B cell (primary cell): ENCODE results near the gene CEND1. TPM values are rescaled to one million over a fixed set of nuclear protein-coding genes. Genes with fewer than 3 reads are reported as not detected.

Experiments
- ATAC-seq: fragments of 200-7000 bp; cut with Tn5 transposase; one replicate; pipeline ENCODE4 v1.10.0; 2021; ENCODE audit warnings: low read depth, mild to moderate bottlenecking, moderate number of reproducible peaks, moderate library complexity
- CTCF ChIA-PET: fragments of 350-600 bp; sonication (Branson Sonifier 250); formaldehyde crosslinking; loops from one replicate; lab custom pipeline; 2021; ENCODE audit warnings: antibody characterized with exemption, inconsistent platforms; lab: Charles Lee
- POLR2A ChIA-PET: fragments of 350-600 bp; sonication (Branson Sonifier 250); formaldehyde crosslinking; loops from one replicate; lab custom pipeline; 2021; ENCODE audit warnings: antibody characterized with exemption; lab: Charles Lee
- DNase-seq: peaks from one replicate; pipeline ENCODE4 v3.0.0; 2013
- H2AFZ ChIP-seq: 2 replicates; pipeline ENCODE4 v1.6.1; 2012; ENCODE audit warnings: mild to moderate bottlenecking, low read depth, low read length; ENCODE audit not compliant: insufficient read depth, poor library complexity, severe bottlenecking
- H3K27ac ChIP-seq, 2 donors: 1 replicate in 1 of 2; 2 replicates in 1 of 2; pipeline ENCODE4 v1.5.1; 2012 to 2013; ENCODE audit warnings: low read length in 2 of 2, mild to moderate bottlenecking in 2 of 2, moderate library complexity in 1 of 2
- H3K27me3 ChIP-seq, 4 experiments: fragments of 200-600 bp in 1 of 4; sonication (generic) in 1 of 4; replicated peaks in 1 of 4; 1 replicate in 2 of 4; 2 replicates in 2 of 4; pipeline versions ENCODE4 v1.6.1 to v1.7.0; 2013 to 2016; ENCODE audit warnings: low read length in 3 of 4, mild to moderate bottlenecking in 2 of 4, mixed read lengths in 1 of 4, moderate library complexity in 1 of 4; ENCODE audit not compliant: insufficient read depth in 4 of 4, control insufficient read depth in 3 of 4; ENCODE audit errors: control extremely low read depth in 1 of 4
- H3K36me3 ChIP-seq, 2 experiments: replicated peaks in 1 of 2; 1 replicate in 1 of 2; 2 replicates in 1 of 2; pipeline versions ENCODE4 v1.6.1 to v1.7.1; 2013; ENCODE audit warnings: low read length in 1 of 2; ENCODE audit not compliant: insufficient read depth in 2 of 2, control insufficient read depth in 1 of 2; ENCODE audit errors: control extremely low read depth in 1 of 2, extremely low read depth in 1 of 2
- H3K4me1 ChIP-seq, 2 donors: fragments of 200-600 bp in 1 of 2; sonication (generic) in 1 of 2; 1 replicate in 1 of 2; 2 replicates in 1 of 2; pipeline versions ENCODE4 v1.5.1 to v1.6.1; 2013 to 2017; ENCODE audit warnings: low read length in 2 of 2; ENCODE audit not compliant: control insufficient read depth in 2 of 2, insufficient read depth in 2 of 2
- H3K4me2 ChIP-seq: replicated peaks from 2 replicates; pipeline ENCODE3; 2012; ENCODE audit warnings: mild to moderate bottlenecking, low read depth, low read length; ENCODE audit not compliant: poor library complexity, severe bottlenecking
- H3K4me3 ChIP-seq, 5 experiments: fragments of 200-600 bp in 1 of 5; sonication (generic) in 1 of 5; 1 replicate in 3 of 5; 2 replicates in 2 of 5; pipeline versions ENCODE4 v1.5.1 to v1.7.0; 2011 to 2016; ENCODE audit warnings: low read length in 4 of 5, mild to moderate bottlenecking in 4 of 5, low read depth in 2 of 5, control low read depth in 1 of 5, moderate library complexity in 1 of 5; ENCODE audit not compliant: insufficient read depth in 1 of 5; ENCODE audit errors: control extremely low read depth in 1 of 5, extremely low read depth in 1 of 5
- H3K79me2 ChIP-seq: fragments of 200-600 bp; sonication (generic); one replicate; pipeline ENCODE4 v1.6.0; 2016; ENCODE audit warnings: low read length; ENCODE audit not compliant: control insufficient read depth, insufficient read depth
- H3K9ac ChIP-seq: fragments of 200-600 bp; sonication (generic); 2 replicates; pipeline ENCODE4 v1.6.1; 2017; ENCODE audit warnings: mild to moderate bottlenecking, low read length, moderate library complexity
- H3K9me3 ChIP-seq, 3 donors: one replicate each; pipeline versions ENCODE4 v1.6.1 to v1.7.1; 2013; ENCODE audit warnings: low read length in 2 of 3; ENCODE audit not compliant: control insufficient read depth in 2 of 3, insufficient read depth in 1 of 3; ENCODE audit errors: control extremely low read depth in 1 of 3
- H4K20me1 ChIP-seq: 2 replicates; pipeline ENCODE4 v1.6.0; 2012; ENCODE audit warnings: mild to moderate bottlenecking, low read length; ENCODE audit not compliant: insufficient read depth, control insufficient read depth, poor library complexity, severe bottlenecking
- H3K27ac Mint-ChIP-seq: one replicate; pipeline ENCODE4 v1.8.0; 2021; ENCODE audit warnings: mixed read lengths
- H3K27me3 Mint-ChIP-seq: one replicate; pipeline ENCODE4 v1.8.0; 2021; ENCODE audit warnings: mixed read lengths
- H3K4me1 Mint-ChIP-seq: one replicate; pipeline ENCODE4 v1.8.0; 2021; ENCODE audit warnings: mixed read lengths
- H3K4me3 Mint-ChIP-seq: one replicate; pipeline ENCODE4 v1.8.0; 2021; ENCODE audit warnings: mixed read lengths
- H3K9me3 Mint-ChIP-seq: one replicate; pipeline ENCODE4 v1.8.0; 2022; ENCODE audit warnings: mixed read lengths; ENCODE audit not compliant: insufficient read depth
- CTCF ChIP-seq: fragments of 200-600 bp; IDR thresholded peaks from one replicate; pipeline ENCODE4 v1.8.0; 2022; ENCODE audit warnings: antibody characterized with exemption, mild to moderate bottlenecking
- EZH2 ChIP-seq: IDR thresholded peaks from 2 replicates; pipeline ENCODE4 v1.6.1; 2012; ENCODE audit warnings: borderline replicate concordance, low read depth, mild to moderate bottlenecking, moderate library complexity, low read length; ENCODE audit not compliant: insufficient read depth, poor library complexity, severe bottlenecking
- WGBS: methylation state at CpG from one replicate; pipeline ENCODE4 v1.1.5; 2013; ENCODE audit warnings: missing lambda C conversion rate; ENCODE audit not compliant: insufficient coverage; 5-methylcytosine and 5-hydroxymethylcytosine counted together
- intact Hi-C: fragments of 100-400 bp; cut with micrococcal nuclease; formaldehyde crosslinking; loops from one replicate; pipeline ENCODE4 v1.10.0; 2022
- polyA plus RNA-seq: library from polyadenylated mRNA; depleted of rRNA; stranded (reverse); fragments of >200 nt; gene quantifications from 2 replicates; pipeline ENCODE4 v1.2.3, GENCODE V29; 2012
- total RNA-seq, 2 donors: library from RNA; stranded (reverse); fragments of 120-200 nt in 1 of 2; gene quantifications; 1 replicate in 1 of 2; 2 replicates in 1 of 2; pipeline versions ENCODE4 v1.2.3 to v1.2.4, GENCODE V29; 2013 to 2022

The CEND1 gene
- total and polyA plus RNA-seq, 2 donors (not counting 1 experiment from before 2014, with no cell fraction given), result 0.13 to 0.39 TPM

- TF ChIP-seq CTCF, result no peak
- no peak for TF ChIP-seq EZH2
- Histone ChIP-seq H3K9ac (no peak overlapping the region), H3K9me3 (peaks cover 0 to 15% (median 0%) of the 10 kb centered on the region in 3 donors), H3K27ac (no peak overlapping the region), H2AFZ (no peak overlapping the region), H3K36me3 (peaks cover 0 to 6% of the 10 kb centered on the region in 2 experiments), H3K4me1 (peaks cover 66% of the 10 kb centered on the region in 2 donors), H3K4me3 (peak overlapping the region in 2 of 5 experiments; percentile 43 to 53), H3K79me2 (no peaks in the 10 kb centered on the region), H3K4me2 (peak overlapping the region; percentile 99), H3K27me3 (peaks cover 0 to 50% (median 18%) of the 10 kb centered on the region in 4 experiments), H4K20me1 (peaks cover 68% of the 10 kb centered on the region)
- no peaks in the 10 kb centered on the region for H3K9me3 Mint-ChIP-seq
- POLR2A ChIA-PET, result interaction anchor here (0.6 to 6.4 kb wide), 3 partner anchors 9 to 164 kb away, joined by 4 to 57 read pairs (median 17); partner anchors contain the start of genes PNPLA2, POLR2L and TSPAN4
- H3K27ac Mint-ChIP-seq, result no peak overlapping the region
- DNase-seq (peak; percentile 37), ATAC-seq (no peak)
- peaks cover 7% of the 10 kb centered on the region for H3K27me3 Mint-ChIP-seq
- CTCF ChIA-PET, result interaction anchor here (0.7 to 1.4 kb wide), 3 partner anchors 14 to 23 kb away, joined by 3 to 4 read pairs (median 3); partner anchors contain the start of gene TSPAN4
- H3K4me1 Mint-ChIP-seq, result peaks cover 49% of the 10 kb centered on the region
- peak overlapping the region; percentile 88 for H3K4me3 Mint-ChIP-seq
- WGBS, result 78% methylated on average over 19 of the region's 21 CpGs
- intact Hi-C loops, result no loop called here
Measured at GRCh38 chr11:828506-829175, 38.8 kb upstream of the CEND1 start.

GRCh38 chr11:827897-828192 is 38.0 kb upstream of the CEND1 start, which contains the start of gene CRACR2B:
Gene CRACR2B, plus strand, starts transcription at chr11:827919. Its CDS starts 689 bp downstream, at chr11:828608.
- Histone ChIP-seq H3K9ac (peak within 1 kb of the TSS; percentile 66), H3K79me2 (no peaks in the 10 kb centered on the region), H3K4me2 (peak within 1 kb of the TSS; percentile 99), H2AFZ (peak within 1 kb of the TSS; percentile 71), H3K27me3 (peaks cover 0 to 47% (median 17%) of the 10 kb centered on the region in 4 experiments), H3K27ac (peak within 1 kb of the TSS in 1 of 2 donors; percentile 15), H3K4me1 (peaks cover 60 to 62% of the 10 kb centered on the region in 2 donors), H4K20me1 (peaks cover 74% of the 10 kb centered on the region), H3K9me3 (peaks cover 0 to 15% (median 0%) of the 10 kb centered on the region in 3 donors), H3K4me3 (peak within 1 kb of the TSS in 4 of 5 experiments; percentile 39 to 61 (median 52)), H3K36me3 (peaks cover 0 to 6% of the 10 kb centered on the region in 2 experiments)
- H3K27me3 Mint-ChIP-seq, result peaks cover 7% of the 10 kb centered on the region
- peak; percentile 57 for DNase-seq
- 31% methylated on average over 5 of the region's 5 CpGs for WGBS
- ATAC-seq, result no peak
- CTCF ChIA-PET, result interaction anchor here (1.4 kb wide), 1 partner anchor 15 kb away, joined by 3 read pairs; the partner anchor contains the start of gene TSPAN4
- intact Hi-C loops, result no loop called here
- H3K27ac Mint-ChIP-seq, result peak within 1 kb of the TSS; percentile 74
- H3K9me3 Mint-ChIP-seq, result no peaks in the 10 kb centered on the region
- TF ChIP-seq CTCF (no peak), EZH2 (no peak)
- H3K4me1 Mint-ChIP-seq, result peaks cover 49% of the 10 kb centered on the region
- peak within 1 kb of the TSS; percentile 88 for H3K4me3 Mint-ChIP-seq
- POLR2A ChIA-PET, result interaction anchor here (0.6 to 6.4 kb wide), 3 partner anchors 8 to 22 kb away, joined by 6 to 57 read pairs (median 17); partner anchors contain the start of genes PNPLA2, POLR2L and TSPAN4
